HuH-7 (cell line): ENCODE data around the gene PRKAG2.

Source experiments
- DNase-seq: peaks from one replicate; pipeline ENCODE4 v3.0.0; 2011; ENCODE audit warnings: low spot score

The PRKAG2 gene

GRCh38 chr7:151801291-151801690 is 75.6 kb downstream of the PRKAG2 start:
- DNase-seq, result no peak

- DNase-seq, result no peak
Observed at GRCh38 chr7:151800861-151801260, 76.1 kb downstream of the PRKAG2 start.

- DNase-seq, result no peak
Observed at GRCh38 chr7:151800391-151800790, 76.5 kb downstream of the PRKAG2 start.

- DNase-seq, result no peak
Observed at GRCh38 chr7:151799506-151799905, 77.4 kb downstream of the PRKAG2 start.

DNA sequence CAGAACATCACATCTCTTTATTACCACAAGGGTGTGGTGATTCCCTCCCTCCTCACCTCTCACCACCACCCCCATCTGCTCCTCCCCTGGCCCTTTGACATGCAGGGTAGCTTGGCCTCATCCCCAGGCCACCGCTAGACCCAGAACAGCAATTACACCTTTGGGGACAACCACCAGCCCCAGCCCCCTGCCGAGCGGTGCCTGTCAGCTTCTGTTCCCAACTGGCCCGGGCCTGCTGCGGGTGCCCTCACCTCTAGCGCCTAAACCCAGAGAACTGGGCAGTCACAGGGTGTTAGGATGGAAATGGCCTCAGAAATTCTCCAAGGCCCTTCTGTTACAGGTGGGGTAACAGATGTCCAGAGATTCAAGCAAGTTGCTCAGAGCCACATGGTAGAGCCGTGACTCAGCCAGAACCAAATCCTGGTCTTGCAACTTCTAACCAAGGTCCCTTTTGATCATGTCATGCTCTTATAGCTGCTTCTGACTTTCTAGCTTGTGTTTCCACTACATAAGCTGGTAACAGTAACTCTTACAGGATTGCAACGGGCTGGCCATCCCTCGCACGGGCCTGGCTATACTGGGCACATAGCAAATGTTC is 78.0 kb downstream of the PRKAG2 start:
- no peak for DNase-seq

DNA sequence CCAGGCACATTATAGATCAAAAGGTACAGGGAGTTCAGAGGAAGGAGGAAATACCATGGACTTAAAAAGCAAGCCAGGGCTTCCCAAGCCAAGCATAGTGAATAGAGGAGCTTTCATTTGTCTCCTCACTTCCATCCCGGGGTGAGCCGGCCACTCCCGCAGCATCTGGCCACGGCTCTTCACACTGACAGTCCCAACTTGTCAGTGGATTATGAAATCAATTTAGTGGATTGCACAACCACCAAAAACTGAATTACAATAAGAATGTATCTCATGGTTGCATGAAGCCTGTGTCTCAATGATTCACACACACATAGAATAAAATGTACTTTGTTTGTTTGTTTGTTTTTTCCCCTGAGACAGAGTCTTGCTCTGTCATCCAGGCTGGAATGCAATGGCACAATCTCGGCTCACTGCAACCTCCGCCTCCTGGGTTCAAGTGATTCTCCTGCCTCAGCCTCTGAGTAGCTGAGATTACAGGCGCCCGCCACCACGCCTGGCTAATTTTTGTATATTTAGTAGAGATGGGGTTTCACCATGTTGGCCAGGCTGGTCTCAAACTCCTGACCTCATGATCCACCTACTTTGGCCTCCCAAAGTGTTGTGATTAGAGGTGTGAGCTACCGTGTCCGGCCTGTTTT is 79.1 kb downstream of the PRKAG2 start:
- peak; percentile 69 for DNase-seq

DNA sequence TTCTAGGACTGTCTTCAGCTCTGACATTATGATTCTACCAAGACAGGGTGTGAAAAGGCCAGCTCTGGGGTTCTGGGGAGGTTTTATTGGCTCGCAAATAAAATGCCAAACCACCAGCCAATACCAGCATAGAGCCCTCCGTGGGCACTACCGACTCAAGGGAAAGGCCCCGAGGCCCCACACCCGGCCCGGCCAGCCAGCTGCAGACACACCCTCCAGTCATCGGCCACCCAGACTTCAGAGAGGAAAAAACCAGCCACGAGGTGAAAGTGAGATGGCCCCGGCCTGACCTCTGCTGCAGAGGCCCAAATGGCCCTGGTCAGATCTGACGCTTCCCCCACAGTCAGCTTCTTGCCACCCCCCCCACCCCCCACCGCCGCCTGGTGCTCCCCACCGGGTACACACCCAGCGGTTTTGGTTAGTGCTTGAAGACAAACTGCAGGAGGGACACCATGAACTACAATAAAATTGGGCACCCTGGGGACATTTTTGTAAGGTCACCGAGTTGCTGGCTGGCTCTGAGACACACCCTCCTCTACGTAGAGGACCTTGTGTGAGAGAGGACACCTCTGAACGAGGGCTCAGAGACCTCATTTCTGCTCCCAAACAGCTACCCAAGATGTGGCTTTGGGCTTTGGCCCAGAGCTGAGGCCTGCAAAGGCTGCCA is 79.9 kb downstream of the PRKAG2 start:
- peak; percentile 44 for DNase-seq

DNA sequence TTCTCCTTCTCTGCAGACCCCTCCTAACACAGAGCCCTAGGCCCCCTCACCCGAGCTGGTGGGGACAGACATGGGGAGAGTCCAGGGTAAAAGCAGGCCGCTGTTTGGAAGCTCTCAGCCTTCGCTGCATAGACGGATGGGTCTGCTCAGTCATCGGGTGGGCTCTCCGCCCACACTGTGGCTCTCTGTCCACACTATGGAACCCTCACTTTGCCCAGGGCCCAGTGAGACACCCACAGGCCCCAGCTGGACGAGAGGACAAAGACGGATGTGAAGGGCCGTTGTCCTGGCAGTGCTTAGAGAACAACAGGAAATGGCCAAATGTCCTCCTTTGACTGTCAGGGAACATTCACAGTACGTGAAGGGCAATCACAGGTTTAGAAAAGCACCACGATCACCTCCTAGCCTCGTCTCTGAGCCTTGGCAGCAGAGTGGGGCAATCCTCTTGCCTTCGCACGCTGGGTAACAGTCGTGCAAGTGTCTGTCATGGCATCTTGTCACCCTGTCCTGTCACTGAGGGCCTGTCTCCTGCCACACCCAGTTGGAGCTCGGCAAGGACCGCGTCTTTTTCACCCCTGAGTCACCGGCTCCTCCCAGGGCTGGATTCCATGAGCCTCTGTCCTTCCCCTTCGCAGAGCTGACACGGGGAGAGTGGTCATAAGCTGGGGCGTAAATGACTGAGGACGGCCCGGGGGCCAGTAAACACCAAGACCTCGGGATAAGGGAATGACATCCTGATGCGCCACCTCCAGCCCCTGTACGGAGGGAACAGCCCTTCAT is 80.6 kb downstream of the PRKAG2 start:
- no peak for DNase-seq

DNA sequence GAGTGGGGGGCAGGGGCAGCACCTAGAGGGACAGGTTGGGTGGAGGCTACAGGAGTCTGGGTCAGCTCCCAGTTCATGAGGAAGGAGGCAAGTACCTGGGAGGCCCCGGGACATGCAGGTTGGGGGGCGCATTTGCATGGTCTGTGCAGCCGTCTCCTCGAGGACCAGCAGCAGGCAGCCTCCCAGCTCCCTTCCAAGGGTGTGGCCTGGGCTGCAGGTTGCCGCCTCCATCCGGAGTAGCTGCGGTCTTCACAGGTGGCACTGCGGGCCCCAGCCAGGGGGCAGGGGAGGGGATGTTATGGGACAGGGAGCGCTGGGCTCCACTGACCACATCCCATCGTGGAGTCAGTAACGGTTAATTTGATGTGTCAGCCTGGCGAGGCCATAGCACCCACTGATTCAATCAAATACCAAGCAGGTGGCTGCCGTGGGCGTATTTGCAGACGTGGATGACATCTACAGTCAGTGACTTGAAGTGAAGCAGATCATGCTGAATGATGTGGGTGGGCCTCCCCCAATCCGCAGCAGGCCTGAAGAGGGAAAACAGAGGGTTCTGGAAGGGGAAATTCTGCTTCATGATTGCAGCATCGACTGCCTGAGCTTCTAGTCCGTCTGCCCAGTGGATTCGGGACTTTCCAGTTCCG is 81.6 kb downstream of the PRKAG2 start:
- no peak for DNase-seq

- no peak for DNase-seq
Observed at GRCh38 chr7:151794508-151795167, 82.3 kb downstream of the PRKAG2 start.

DNA sequence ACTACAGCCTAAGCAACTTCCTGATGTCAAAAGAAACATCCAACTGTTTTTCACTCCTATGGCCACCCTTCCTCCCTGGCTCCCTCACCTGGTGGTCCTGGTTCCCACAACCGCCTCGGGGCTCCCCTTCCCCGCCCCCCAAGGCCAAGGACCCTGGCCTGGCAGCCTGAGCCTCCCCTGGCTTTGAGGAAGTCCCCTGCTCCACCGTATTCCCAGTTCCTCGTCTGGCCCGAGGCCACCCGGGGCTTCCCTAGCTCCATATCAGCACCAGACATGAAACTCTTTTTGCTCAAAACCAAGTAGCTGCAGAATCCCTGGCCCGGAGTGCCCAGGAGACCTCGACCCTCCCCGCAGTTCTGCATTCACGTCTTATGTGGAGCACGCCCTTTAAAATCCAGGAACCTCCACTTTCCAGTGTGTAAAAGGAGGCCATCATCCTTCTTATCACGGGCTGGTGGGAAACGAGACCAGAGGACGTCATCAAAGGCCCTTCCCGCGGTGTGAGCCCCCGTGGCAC is 82.9 kb downstream of the PRKAG2 start:
- DNase-seq, result no peak

DNA sequence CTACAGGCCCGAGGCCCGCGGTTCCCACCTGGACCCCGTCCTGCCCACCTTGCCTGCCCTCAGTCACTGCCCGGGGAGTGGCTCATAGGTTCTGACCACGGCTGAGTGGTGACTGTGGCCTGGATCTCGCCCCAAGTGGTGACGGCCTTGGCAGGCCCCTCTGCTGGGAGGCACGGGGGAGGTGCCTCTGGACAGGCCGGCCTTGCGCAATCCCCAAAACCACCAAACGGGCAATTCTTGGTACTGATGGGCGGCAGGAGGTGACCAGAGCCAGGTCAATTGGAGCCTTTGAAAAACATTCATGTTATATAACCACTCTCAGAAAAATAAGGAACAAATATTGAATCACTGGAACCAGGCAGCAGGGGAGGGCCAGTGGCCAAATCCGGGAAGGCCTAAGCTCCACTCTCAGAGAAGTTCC is 83.4 kb downstream of the PRKAG2 start:
- no peak for DNase-seq

- no peak for DNase-seq
Observed at GRCh38 chr7:151792636-151793035, 84.3 kb downstream of the PRKAG2 start.

DNA sequence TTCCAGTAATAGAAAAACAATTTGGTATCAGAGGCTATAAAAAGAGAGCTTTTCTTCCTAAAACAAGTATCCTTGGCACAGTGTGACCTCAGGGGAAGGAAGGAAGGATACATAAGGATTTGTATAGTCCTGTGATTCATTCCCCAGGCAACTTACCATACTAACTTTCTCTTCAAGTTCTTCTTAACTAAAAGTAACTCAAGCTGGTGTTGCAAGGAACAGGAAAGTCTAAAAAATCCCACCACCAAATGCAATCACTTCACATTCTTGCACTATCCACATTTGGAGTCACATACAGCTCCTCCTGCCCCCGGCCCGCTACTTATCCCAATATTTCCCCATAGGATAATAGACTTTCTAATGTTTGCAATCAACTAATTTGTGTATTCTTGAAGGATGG is 84.8 kb downstream of the PRKAG2 start:
- DNase-seq, result no peak

DNA sequence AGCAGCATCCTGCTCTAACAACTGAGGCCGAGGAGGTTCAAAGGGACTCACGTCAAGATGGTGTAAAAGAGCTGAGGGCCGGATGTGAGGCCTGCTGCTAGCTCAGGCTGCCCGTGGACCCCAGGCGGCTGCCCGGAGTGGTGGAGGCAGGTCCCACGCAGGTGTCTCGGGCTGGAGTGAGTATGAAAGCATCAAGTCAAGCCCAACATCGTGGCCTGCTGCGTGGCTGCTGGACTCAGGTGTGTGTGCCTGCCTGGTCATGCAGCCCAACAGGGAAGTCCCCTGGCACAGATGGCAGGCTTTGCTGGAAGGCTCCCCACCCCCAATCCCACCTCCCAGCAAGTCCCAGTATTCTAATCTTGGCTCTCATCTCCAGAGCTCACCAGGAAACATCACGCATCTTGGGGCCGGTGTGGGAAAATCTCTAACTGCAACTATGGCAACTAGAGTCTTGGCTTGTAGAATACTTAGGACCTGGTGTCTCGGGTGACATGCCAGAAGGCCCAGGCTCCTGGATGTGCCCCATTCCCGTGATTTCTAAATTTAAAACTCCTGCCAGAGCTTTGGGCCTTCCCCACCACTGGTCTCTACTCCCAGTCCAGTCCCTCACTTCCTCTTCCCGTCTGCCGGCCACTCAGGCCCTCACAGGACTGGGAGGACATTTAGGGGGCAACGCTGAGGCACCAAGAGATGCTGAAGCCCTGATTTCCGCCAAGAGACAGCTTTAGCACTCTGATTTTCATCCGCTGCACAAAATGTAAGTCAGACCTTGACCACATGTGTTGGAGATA is 85.9 kb downstream of the PRKAG2 start:
- DNase-seq, result no peak

GRCh38 chr7:151790095-151790829 is 86.7 kb downstream of the PRKAG2 start:
- no peak for DNase-seq

DNA sequence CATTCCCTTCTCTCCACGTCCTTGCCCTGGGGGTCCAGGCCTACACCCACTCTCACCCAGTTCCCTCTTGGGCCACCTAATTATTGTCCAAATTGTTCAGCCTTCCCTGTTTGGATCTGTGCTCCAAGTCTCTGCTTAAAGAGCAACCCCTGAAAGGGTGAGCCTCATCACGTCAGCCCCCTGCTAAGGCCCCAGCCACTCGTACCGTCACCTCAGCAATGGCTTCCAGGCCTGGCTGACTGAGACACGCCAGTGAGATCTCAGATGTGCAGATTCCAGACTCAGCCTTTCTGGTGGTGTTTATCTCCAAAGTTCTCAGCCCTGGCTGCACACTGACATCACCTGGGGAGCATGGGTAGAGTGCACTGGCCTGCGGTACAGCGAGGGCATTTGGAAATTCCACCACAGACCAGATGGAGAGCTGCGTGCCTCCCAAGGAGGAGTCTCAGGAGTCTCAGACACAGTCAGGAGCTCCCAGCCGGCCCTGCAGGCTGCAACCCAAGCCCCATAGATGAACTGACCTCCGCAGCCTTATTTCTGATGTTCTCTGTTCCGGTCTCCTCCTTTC is 87.5 kb downstream of the PRKAG2 start:
- no peak for DNase-seq

GRCh38 chr7:151787348-151787747 is 89.6 kb downstream of the PRKAG2 start:
- no peak for DNase-seq

- no peak for DNase-seq
Observed at GRCh38 chr7:151786936-151787335, 90.0 kb downstream of the PRKAG2 start.

GRCh38 chr7:151786241-151786640 is 90.7 kb downstream of the PRKAG2 start:
- no peak for DNase-seq
